SK-N-SH (cell line): ENCODE results near the gene MYBBP1A. TPM values are rescaled to one million over a fixed set of nuclear protein-coding genes. Genes with fewer than 3 reads are reported as not detected.

Experiments
- CTCF ChIA-PET: fragments of 300-600, 350-600 bp; formaldehyde crosslinking; extraction: SDS; loops from one replicate; lab custom pipeline; 2021; lab: Yijun Ruan, JAX
- POLR2A ChIA-PET: fragments of 350-600 bp; sonication (Branson Sonifier 250); formaldehyde crosslinking; extraction: SDS; loops from one replicate; lab custom pipeline; 2020; ENCODE audit warnings: antibody characterized with exemption, inconsistent platforms; lab: Yijun Ruan, JAX
- DNase-seq: peaks from one replicate; pipeline ENCODE4 v3.0.0; 2012
- H2AFZ ChIP-seq: fragments of 200-600 bp; sonication (generic); 2 replicates; pipeline ENCODE4 v1.8.1; 2016; ENCODE audit warnings: antibody characterized with exemption, mild to moderate bottlenecking, low read depth
- H3F3A ChIP-seq: fragments of 200-600 bp; sonication (generic); replicated peaks from 2 replicates; pipeline ENCODE3; 2016; ENCODE audit warnings: antibody characterized with exemption, mild to moderate bottlenecking; ENCODE audit not compliant: insufficient read depth
- H3K27ac ChIP-seq, 2 experiments: fragments of 200-500 bp in 1 of 2; fragments of 200-600 bp in 1 of 2; sonication (Bioruptor generic) in 1 of 2; sonication (generic), shearing (Covaris generic) in 1 of 2; 2 replicates each; pipeline versions ENCODE4 v1.5.1 to v1.6.1; 2014 to 2016; ENCODE audit warnings: low read depth in 2 of 2, inconsistent platforms in 1 of 2, low read length in 1 of 2, mild to moderate bottlenecking in 1 of 2, mixed read lengths in 1 of 2
- H3K27me3 ChIP-seq: fragments of 200-600 bp; sonication (generic), shearing (Covaris generic); 2 replicates; pipeline ENCODE4 v1.6.1; 2016; ENCODE audit warnings: mixed run types; ENCODE audit not compliant: insufficient read depth
- H3K36me3 ChIP-seq, 2 experiments: fragments of 200-500 bp in 1 of 2; fragments of 200-600 bp in 1 of 2; sonication (Bioruptor generic) in 1 of 2; sonication (generic) in 1 of 2; replicated peaks in 1 of 2; 2 replicates each; pipeline versions ENCODE3 to v1.5.1; 2014 to 2016; ENCODE audit warnings: low read length in 1 of 2, mild to moderate bottlenecking in 1 of 2; ENCODE audit not compliant: insufficient read depth in 2 of 2, control insufficient read depth in 1 of 2
- H3K4me1 ChIP-seq, 2 experiments: fragments of 200-500 bp in 1 of 2; fragments of 200-600 bp in 1 of 2; sonication (Bioruptor generic) in 1 of 2; sonication (generic), shearing (Covaris generic) in 1 of 2; 2 replicates each; pipeline versions ENCODE4 v1.5.1 to v1.6.1; 2014 to 2016; ENCODE audit warnings: low read depth in 1 of 2, low read length in 1 of 2, mixed run types in 1 of 2; ENCODE audit not compliant: insufficient read depth in 2 of 2, control insufficient read depth in 1 of 2
- H3K4me2 ChIP-seq: fragments of 200-600 bp; sonication (generic), shearing (Covaris generic); 2 replicates; pipeline ENCODE4 v1.6.1; 2017; ENCODE audit warnings: mixed run types
- H3K4me3 ChIP-seq, 2 experiments: fragments of 200-500 bp in 1 of 2; fragments of 200-600 bp in 1 of 2; sonication (Bioruptor generic) in 1 of 2; sonication (generic), shearing (Covaris generic) in 1 of 2; 2 replicates each; pipeline versions ENCODE4 v1.5.1 to v1.8.1; 2014 to 2016; ENCODE audit warnings: low read depth in 2 of 2, inconsistent platforms in 1 of 2, low read length in 1 of 2, mild to moderate bottlenecking in 1 of 2, mixed read lengths in 1 of 2, moderate library complexity in 1 of 2
- H3K79me2 ChIP-seq: fragments of 200-600 bp; sonication (generic); 2 replicates; pipeline ENCODE4 v1.8.1; 2017; ENCODE audit warnings: mild to moderate bottlenecking; ENCODE audit not compliant: insufficient read depth
- H3K9ac ChIP-seq: fragments of 200-600 bp; sonication (generic); 2 replicates; pipeline ENCODE4 v1.6.1; 2017; ENCODE audit warnings: mixed run types
- H3K9me2 ChIP-seq: fragments of 200-600 bp; sonication (generic); 2 replicates; pipeline ENCODE4 v1.6.1; 2017; ENCODE audit warnings: mixed run types
- H3K9me3 ChIP-seq: fragments of 200-600 bp; sonication (generic); 2 replicates; pipeline ENCODE4 v1.6.1; 2017; ENCODE audit warnings: mixed run types, mild to moderate bottlenecking, moderate library complexity
- H4K20me1 ChIP-seq: fragments of 200-600 bp; sonication (generic); 2 replicates; pipeline ENCODE4 v1.6.1; 2017; ENCODE audit warnings: mild to moderate bottlenecking, mixed run types; ENCODE audit not compliant: insufficient read depth
- CHD2 ChIP-seq: fragments of 150-350 bp; IDR thresholded peaks from 2 replicates; pipeline ENCODE4 v1.6.1; 2018; ENCODE audit warnings: low read length; ENCODE audit not compliant: partially characterized antibody
- EZH2phosphoT487 ChIP-seq: fragments of 200-600 bp; sonication (generic); IDR thresholded peaks from 2 replicates; pipeline ENCODE4 v1.6.1; 2017; ENCODE audit warnings: low read depth, mixed run types, mild to moderate bottlenecking, antibody characterized with exemption, moderate library complexity, borderline replicate concordance
- FOXJ3 ChIP-seq: sonication (generic); formaldehyde crosslinking; IDR thresholded peaks from 2 replicates; pipeline ENCODE4 v1.5.1; 2020; ENCODE audit warnings: mild to moderate bottlenecking, missing genetic modification reagents
- MEF2A ChIP-seq: IDR thresholded peaks from 2 replicates; pipeline ENCODE4 v1.4.0; 2012; ENCODE audit warnings: low read depth, borderline replicate concordance
- NFIC ChIP-seq: IDR thresholded peaks from 2 replicates; pipeline ENCODE4 v1.4.0; 2012; ENCODE audit warnings: borderline replicate concordance
- RCOR1 ChIP-seq: fragments of 150-350 bp; IDR thresholded peaks from 2 replicates; pipeline ENCODE4 v1.6.1; 2017; ENCODE audit warnings: antibody characterized with exemption, low read length
- RFX5 ChIP-seq: IDR thresholded peaks from 2 replicates; pipeline ENCODE4 v1.6.1; 2012; ENCODE audit warnings: mild to moderate bottlenecking, improper control_type of control experiment, low read length
- SIN3A ChIP-seq: IDR thresholded peaks from 2 replicates; pipeline ENCODE4 v1.6.1; 2012; ENCODE audit warnings: low read depth, mild to moderate bottlenecking, low read length, moderate library complexity, borderline replicate concordance
- SMC3 ChIP-seq: IDR thresholded peaks from 2 replicates; pipeline ENCODE4 v1.6.1; 2012; ENCODE audit warnings: low read depth, low read length, improper control_type of control experiment
- TAF1 ChIP-seq: IDR thresholded peaks from 2 replicates; pipeline ENCODE4 v1.6.1; 2012; ENCODE audit warnings: low read depth, mild to moderate bottlenecking, low read length, moderate library complexity, borderline replicate concordance
- TCF12 ChIP-seq: IDR thresholded peaks from 2 replicates; pipeline ENCODE4 v1.4.0; 2012
- TEAD4 ChIP-seq: IDR thresholded peaks from 2 replicates; pipeline ENCODE4 v1.4.0; 2012; ENCODE audit warnings: mild to moderate bottlenecking, borderline replicate concordance; ENCODE audit not compliant: insufficient read depth
- YY1 ChIP-seq: IDR thresholded peaks from 2 replicates; pipeline ENCODE4 v1.4.0; 2012; ENCODE audit warnings: low read depth, mild to moderate bottlenecking
- WGBS: methylation state at CpG from one replicate; pipeline ENCODE4 v1.1.6; 2017; ENCODE audit warnings: low lambda C conversion rate; 5-methylcytosine and 5-hydroxymethylcytosine counted together
- polyA plus RNA-seq, 3 experiments: library from polyadenylated mRNA; depleted of rRNA; stranded (reverse); fragments of >200 nt; gene quantifications; 2 replicates each; pipeline ENCODE4 v1.2.3, GENCODE V29; 2012
- TF ChIP-seq, protein P1 (sequence below): IDR thresholded peaks from 2 replicates; pipeline ENCODE4 v1.4.0; 2012; ENCODE audit warnings: low read depth, borderline replicate concordance
- TF ChIP-seq, protein P2 (sequence below): IDR thresholded peaks from 2 replicates; pipeline ENCODE4; 2012
- TF ChIP-seq, protein P3 (sequence below): fragments of 150-350 bp; IDR thresholded peaks from 2 replicates; pipeline ENCODE4 v1.6.1; 2017; ENCODE audit warnings: antibody characterized with exemption, low read length, low read depth, borderline replicate concordance
- TF ChIP-seq, protein P4 (sequence below): IDR thresholded peaks from 2 replicates; pipeline ENCODE4 v1.6.1; 2012; ENCODE audit warnings: mild to moderate bottlenecking, low read depth, low read length, moderate library complexity

MYBBP1A gene
- polyA plus RNA-seq, 1 of the 3 experiments (the other 2 are of a cell fraction) = 93.0 TPM

DNA sequence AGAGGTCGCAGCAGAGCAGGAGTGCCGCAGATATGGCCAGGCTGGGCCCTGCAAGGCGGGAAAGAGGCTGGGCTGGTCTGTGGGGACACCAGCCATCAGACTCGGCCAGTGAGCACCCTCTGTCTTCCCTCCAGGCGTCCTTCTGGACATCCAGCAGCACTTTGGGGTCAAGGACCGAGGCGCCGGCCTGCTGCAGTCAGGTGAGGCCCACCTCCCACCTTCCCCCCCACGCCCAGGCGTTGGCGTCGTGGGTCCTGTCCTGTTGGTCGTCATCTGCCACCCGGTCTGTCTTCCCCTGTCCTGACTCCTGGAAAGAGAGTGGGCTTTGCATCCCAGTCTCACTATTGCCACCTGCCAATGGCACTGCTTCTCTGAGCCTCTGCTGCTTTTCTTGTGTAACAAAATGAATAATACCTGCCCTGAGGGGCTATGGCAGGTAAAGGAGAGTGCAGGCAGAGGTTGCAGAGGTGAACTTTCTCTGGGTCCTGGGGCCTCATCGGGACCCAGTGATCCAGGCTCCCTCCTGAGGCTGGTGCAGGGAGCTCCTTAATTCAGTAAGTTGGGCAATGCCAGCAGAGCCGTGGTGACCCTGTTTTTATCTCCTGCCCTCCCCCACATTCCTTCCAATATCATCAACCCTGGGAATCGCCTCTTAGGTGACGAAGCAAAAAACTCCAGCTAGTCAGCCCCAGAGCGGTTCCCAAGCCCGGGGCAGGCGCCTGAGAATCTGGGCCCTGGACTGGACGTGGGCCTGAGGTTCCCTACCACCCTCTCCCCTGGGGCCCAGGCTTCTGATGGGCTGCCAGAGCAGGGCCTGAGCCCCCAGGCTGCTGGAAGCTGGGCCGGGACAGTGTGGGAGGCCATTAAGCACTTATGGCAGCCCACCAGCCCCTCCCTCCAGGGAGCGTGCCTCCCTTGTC is 41.8 kb downstream of the MYBBP1A start (continued):
- TF ChIP-seq TAF1 = no peak
- no peak for TF ChIP-seq CHD2
- TF ChIP-seq, protein P1, sequence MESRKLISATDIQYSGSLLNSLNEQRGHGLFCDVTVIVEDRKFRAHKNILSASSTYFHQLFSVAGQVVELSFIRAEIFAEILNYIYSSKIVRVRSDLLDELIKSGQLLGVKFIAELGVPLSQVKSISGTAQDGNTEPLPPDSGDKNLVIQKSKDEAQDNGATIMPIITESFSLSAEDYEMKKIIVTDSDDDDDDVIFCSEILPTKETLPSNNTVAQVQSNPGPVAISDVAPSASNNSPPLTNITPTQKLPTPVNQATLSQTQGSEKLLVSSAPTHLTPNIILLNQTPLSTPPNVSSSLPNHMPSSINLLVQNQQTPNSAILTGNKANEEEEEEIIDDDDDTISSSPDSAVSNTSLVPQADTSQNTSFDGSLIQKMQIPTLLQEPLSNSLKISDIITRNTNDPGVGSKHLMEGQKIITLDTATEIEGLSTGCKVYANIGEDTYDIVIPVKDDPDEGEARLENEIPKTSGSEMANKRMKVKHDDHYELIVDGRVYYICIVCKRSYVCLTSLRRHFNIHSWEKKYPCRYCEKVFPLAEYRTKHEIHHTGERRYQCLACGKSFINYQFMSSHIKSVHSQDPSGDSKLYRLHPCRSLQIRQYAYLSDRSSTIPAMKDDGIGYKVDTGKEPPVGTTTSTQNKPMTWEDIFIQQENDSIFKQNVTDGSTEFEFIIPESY = no peak

DNA sequence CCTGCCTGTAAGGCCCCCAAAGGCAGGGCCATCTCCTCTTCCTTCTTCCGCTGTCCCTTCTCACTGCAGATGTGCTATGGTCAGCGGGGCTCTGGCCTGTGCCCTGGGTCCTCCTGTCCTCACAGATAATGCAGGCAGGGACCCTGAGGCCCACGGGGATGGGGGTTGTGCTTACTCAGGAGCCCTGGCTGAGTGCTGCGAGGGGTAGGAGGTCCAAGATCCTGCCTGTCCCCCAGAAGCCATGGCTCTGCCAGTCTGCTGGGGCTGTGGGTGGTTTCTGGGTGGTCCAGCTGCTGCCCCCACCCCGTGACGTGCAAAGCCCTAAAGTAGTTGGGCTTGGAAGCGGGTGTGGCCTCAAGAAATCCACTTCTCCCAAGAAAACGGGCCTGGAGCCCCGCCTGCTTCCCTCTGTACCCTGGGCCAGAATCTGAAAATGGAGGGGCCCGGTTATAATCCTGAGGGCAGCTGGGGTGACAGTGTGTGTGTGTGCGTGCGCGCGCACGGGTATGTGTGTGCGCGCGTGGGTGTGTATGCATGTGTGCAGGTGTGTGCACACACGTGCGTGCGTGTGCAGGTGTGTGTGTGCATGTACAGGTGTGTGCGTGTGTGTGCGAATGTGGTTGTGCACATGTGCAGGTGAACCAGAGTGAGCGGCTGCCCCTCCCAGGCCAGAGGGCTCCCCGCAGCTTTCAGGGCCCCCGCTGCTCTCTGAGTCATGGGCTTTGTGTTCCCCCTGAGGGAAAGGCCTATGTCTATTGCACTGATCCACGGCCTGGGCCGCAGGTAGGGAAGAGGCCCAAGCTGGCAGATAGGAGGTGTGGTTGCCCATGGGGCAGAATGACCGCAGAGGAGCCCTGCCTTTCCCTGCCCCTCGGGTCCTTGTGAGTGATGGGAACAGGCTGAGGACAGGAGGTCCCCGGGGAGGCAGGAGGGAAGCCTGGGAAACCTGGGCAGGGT is 42.8 kb downstream of the MYBBP1A start:
- Histone ChIP-seq H4K20me1 (no peaks in the 10 kb centered on the region), H3K9me3 (no peaks in the 10 kb centered on the region), H3K79me2 (no peaks in the 10 kb centered on the region), H3K27ac (no peak overlapping the region)
- POLR2A ChIA-PET = no interaction called here
- CTCF ChIA-PET = interaction anchor here (0.6 kb wide), 1 partner anchor 35 kb away, joined by 4 read pairs; no protein-coding TSS in a partner anchor
- no peak for TF ChIP-seq RFX5
- no peak for TF ChIP-seq RCOR1
- TF ChIP-seq SMC3 = no peak
- TF ChIP-seq NFIC = no peak
- TF ChIP-seq FOXJ3 (CRISPR knock-in tag) = no peak
- TF ChIP-seq MEF2A = no peak
- TF ChIP-seq, protein P1 = no peak
- TF ChIP-seq, protein P2, sequence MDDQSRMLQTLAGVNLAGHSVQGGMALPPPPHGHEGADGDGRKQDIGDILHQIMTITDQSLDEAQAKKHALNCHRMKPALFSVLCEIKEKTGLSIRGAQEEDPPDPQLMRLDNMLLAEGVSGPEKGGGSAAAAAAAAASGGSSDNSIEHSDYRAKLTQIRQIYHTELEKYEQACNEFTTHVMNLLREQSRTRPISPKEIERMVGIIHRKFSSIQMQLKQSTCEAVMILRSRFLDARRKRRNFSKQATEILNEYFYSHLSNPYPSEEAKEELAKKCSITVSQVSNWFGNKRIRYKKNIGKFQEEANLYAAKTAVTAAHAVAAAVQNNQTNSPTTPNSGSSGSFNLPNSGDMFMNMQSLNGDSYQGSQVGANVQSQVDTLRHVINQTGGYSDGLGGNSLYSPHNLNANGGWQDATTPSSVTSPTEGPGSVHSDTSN = no peak
- TF ChIP-seq EZH2phosphoT487 = no peak
- TF ChIP-seq, protein P3, sequence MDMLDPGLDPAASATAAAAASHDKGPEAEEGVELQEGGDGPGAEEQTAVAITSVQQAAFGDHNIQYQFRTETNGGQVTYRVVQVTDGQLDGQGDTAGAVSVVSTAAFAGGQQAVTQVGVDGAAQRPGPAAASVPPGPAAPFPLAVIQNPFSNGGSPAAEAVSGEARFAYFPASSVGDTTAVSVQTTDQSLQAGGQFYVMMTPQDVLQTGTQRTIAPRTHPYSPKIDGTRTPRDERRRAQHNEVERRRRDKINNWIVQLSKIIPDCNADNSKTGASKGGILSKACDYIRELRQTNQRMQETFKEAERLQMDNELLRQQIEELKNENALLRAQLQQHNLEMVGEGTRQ = no peak
- no peak for TF ChIP-seq SIN3A
- TF ChIP-seq, protein P4, sequence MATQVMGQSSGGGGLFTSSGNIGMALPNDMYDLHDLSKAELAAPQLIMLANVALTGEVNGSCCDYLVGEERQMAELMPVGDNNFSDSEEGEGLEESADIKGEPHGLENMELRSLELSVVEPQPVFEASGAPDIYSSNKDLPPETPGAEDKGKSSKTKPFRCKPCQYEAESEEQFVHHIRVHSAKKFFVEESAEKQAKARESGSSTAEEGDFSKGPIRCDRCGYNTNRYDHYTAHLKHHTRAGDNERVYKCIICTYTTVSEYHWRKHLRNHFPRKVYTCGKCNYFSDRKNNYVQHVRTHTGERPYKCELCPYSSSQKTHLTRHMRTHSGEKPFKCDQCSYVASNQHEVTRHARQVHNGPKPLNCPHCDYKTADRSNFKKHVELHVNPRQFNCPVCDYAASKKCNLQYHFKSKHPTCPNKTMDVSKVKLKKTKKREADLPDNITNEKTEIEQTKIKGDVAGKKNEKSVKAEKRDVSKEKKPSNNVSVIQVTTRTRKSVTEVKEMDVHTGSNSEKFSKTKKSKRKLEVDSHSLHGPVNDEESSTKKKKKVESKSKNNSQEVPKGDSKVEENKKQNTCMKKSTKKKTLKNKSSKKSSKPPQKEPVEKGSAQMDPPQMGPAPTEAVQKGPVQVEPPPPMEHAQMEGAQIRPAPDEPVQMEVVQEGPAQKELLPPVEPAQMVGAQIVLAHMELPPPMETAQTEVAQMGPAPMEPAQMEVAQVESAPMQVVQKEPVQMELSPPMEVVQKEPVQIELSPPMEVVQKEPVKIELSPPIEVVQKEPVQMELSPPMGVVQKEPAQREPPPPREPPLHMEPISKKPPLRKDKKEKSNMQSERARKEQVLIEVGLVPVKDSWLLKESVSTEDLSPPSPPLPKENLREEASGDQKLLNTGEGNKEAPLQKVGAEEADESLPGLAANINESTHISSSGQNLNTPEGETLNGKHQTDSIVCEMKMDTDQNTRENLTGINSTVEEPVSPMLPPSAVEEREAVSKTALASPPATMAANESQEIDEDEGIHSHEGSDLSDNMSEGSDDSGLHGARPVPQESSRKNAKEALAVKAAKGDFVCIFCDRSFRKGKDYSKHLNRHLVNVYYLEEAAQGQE = no peak
- no peak for TF ChIP-seq CHD2
- TF ChIP-seq YY1 = no peak
- no peak for TF ChIP-seq TCF12
- no peak for TF ChIP-seq TEAD4
- TF ChIP-seq, all 33 proteins: peak for 0
- Histone ChIP-seq H3K9me2 (no peaks in the 10 kb centered on the region), H3F3A (no peaks in the 10 kb centered on the region), H2AFZ (no peak overlapping the region), H3K36me3 (no peaks in the 10 kb centered on the region), H3K9ac (no peak overlapping the region), H3K4me1 (no peaks in the 10 kb centered on the region; a peak in 1 of 4 replicates), H3K4me3 (no peak overlapping the region), H3K4me2 (no peak overlapping the region), H3K27me3 (no peaks in the 10 kb centered on the region)
- no peak for DNase-seq
- 83% methylated on average over 29 of the region's 31 CpGs for WGBS
